SJSA1 (cell line): ENCODE data around the gene PLEK2. TPM values are rescaled to one million over a fixed set of nuclear protein-coding genes. Genes with fewer than 3 reads are reported as not detected.
"Not testable (repeated sequence)": the region's sequence is repeated elsewhere in the genome, so short reads cannot be mapped to it uniquely, and the experiment has no call there.

Experiments used
- DNase-seq, 2 experiments: peaks; one replicate each; pipeline ENCODE4 v3.0.0-alpha.2; 2015 to 2020; ENCODE audit warnings: low spot score in 2 of 2, low read depth in 1 of 2
- H3K27ac ChIP-seq: fragments of 250-450 bp; sonication (Bioruptor Pico); 2 replicates; pipeline ENCODE4 v1.5.1; 2020; ENCODE audit warnings: mild to moderate bottlenecking, moderate library complexity
- H3K27me3 ChIP-seq: fragments of 250-450 bp; sonication (Bioruptor Pico); replicated peaks from 2 replicates; pipeline ENCODE4 v1.5.1; 2020; ENCODE audit warnings: mild to moderate bottlenecking, moderate library complexity
- H3K36me3 ChIP-seq: fragments of 250-450 bp; sonication (Bioruptor Pico); 2 replicates; pipeline ENCODE4 v1.5.1; 2020; ENCODE audit warnings: mild to moderate bottlenecking
- H3K4me1 ChIP-seq: fragments of 250-450 bp; sonication (Bioruptor Pico); replicated peaks from 2 replicates; pipeline ENCODE4 v1.6.1; 2021; ENCODE audit warnings: mild to moderate bottlenecking
- H3K4me3 ChIP-seq: fragments of 250-450 bp; sonication (Bioruptor Pico); 2 replicates; pipeline ENCODE4 v1.5.1; 2020; ENCODE audit warnings: mild to moderate bottlenecking
- H3K9me3 ChIP-seq: fragments of 250-450 bp; sonication (Bioruptor Pico); replicated peaks from 2 replicates; pipeline ENCODE4 v1.5.1; 2020; ENCODE audit warnings: mild to moderate bottlenecking
- total RNA-seq: library from RNA; depleted of rRNA; stranded (reverse); fragments of >200 nt; shearing (Covaris generic); gene quantifications from 2 replicates; pipeline ENCODE4 v1.2.3, GENCODE V29; 2014

The PLEK2 gene
- total RNA-seq, 1 experiment from 2014 or later, result 20.0 TPM

DNA sequence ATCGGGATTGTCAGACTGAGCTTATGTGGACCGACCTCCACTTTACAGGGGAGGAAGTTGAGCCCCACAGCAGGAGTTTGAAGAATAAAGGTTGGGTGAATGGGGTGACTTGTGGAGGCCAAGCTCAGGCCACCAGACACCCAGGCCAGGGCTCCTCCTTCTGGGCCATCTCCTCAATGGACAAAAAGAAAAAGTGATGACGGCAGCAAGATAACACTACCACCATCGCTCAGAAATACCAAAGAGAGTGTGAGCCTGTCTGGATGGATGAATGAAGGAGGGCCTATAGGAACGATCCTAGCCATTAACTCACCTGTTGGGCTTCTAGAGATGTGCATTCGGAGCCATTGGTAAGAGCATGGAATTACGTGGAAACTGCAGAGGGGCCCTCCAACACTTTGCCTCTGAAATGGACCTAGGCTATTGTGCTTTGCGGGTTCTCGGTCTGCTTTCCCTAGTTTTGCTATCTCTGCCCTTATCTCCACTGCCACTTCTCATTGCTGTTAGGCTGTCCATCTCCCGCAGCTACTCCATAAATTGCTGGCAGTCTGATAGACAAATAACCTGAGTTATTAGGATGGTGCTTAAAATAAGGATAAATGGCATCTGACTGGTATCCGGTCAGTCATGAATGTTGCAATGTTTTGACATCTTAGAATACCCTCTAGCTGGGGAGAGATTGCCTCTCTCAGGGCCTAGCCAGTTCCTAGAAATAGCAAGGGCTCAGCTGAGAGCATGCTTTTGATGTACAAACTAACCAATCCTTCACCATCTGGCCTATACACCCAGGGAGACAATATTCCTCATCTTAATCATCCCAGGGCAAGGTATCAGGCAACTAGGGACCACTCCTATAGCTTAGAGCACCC lies 9.6 kb upstream of the PLEK2 start:
- Histone ChIP-seq H3K4me3 (no peak overlapping the region), H3K36me3 (no peaks in the 10 kb centered on the region), H3K4me1 (peaks cover 12% of the 10 kb centered on the region), H3K9me3 (no peaks in the 10 kb centered on the region), H3K27ac (no peak overlapping the region), H3K27me3 (no peaks in the 10 kb centered on the region)
- DNase-seq, result no peak

DNA sequence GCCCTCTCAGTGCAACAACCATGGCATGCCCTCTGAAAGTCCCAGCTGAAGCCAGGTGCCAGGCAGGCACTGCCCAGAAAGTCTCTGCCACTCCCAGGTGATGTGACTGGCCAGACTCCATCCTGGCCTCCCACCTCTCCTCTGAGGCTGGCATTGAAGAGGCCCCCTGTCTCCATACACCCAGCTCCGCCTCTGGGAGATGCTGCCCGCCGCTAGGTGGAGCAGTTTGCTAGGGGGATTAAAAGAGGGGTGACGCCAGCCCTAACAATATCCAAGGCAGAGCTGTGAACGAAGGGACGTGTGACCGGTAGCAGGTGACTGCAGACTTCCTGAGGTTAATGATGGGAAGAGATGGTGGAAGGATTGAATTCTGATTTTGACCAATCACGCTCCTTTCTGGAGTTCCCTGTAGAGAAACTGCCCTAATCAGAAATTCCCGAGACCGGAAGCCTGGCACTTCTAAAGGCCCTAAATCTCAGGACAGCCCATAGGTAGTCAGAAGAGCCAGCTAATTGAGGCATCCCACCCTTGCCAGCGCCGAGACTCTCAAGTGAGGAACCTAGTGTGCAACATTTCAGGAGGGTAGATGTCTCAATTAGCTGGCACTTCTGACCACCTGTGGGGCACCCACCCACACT lies 8.3 kb upstream of the PLEK2 start:
- peaks cover 12% of the 10 kb centered on the region for H3K4me1 ChIP-seq
- no peaks in the 10 kb centered on the region for H3K36me3 ChIP-seq
- no peaks in the 10 kb centered on the region for H3K9me3 ChIP-seq
- no peak overlapping the region for H3K4me3 ChIP-seq
- no peak overlapping the region for H3K27ac ChIP-seq
- no peaks in the 10 kb centered on the region for H3K27me3 ChIP-seq
- DNase-seq, result no peak

DNA sequence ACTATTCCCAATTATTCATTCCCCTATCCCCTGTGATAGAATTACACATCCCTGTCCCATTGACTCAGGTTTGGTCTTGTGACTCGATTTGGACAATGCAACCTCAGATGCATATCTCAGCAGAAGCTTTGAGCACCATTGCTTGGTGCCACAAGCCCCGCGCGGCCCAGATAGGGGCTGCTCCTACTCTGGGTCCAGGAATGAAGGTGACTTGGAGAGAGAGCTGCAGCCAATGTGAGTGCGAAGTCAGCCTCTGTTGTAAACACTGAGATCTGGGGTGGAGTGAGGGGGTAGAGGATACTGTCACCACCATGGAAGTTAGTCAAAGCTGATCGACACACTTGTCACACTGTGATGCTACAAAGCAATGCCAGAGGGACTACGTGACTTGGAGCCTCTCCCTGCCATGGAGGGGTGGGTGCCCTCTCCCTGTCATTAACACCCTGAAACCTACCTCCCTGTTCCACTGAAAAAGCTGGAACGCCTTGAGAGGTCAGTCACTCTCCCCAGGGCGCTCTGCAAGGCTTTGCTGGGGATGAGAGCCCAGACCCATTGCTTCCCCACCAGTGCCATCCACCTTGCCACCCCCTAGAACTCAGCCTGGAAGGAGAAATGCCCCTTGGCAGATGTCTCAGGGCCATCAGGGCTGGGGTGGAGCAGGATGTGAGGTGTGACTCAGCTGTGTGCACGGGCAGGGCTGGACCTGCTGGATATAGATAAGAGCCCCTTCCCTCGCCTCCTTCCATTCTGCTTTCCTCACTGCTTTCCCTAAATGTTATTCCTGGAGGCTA lies 6.6 kb upstream of the PLEK2 start:
- no peak overlapping the region for H3K4me3 ChIP-seq
- no peak overlapping the region for H3K27ac ChIP-seq
- no peaks in the 10 kb centered on the region for H3K27me3 ChIP-seq
- H3K9me3 ChIP-seq, result no peaks in the 10 kb centered on the region
- no peak for DNase-seq
- H3K4me1 ChIP-seq, result peaks cover 25% of the 10 kb centered on the region
- no peaks in the 10 kb centered on the region for H3K36me3 ChIP-seq

DNA sequence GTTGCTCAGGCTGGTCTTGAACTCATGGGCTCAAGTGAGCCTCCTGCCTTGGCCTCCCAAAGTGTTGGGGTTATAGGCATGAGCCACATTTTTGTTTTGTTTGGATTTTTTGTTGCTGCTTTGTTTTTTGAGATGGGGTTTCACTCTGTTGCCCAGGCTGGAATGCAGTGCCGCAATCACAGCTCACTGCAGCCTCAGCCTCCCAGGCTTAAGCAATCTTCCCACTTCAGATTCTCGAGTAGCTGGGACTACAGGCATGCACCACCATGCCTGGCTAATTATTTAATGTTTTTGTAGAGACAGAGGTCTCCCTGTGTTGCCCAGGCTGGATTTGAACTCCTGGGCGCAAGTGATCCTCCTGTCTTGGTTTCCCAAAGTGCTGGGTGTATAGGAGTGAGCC lies 5.7 kb upstream of the PLEK2 start:
- DNase-seq, result no peak

DNA sequence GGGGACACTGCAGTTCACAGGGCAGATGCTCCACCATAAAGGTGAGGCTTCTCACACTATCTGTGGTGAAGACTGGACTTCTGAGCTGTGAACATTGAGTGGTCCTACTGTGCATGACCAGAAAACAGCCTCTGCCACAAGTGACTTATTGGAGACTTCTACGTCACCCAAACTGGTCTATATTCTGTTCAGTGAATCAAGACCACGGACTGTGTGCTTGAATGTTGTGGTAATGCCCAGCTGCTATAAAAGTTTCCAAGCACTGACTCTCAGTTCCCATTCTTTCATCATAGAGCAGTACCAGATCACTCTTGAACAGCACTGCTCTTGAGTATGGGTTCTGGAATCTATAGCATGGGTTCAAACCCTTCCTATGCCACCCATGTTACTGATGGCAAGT lies 4.8 kb upstream of the PLEK2 start:
- H3K4me1 ChIP-seq, result peaks cover 35% of the 10 kb centered on the region
- no peak overlapping the region for H3K4me3 ChIP-seq
- H3K36me3 ChIP-seq, result no peaks in the 10 kb centered on the region
- DNase-seq, result no peak
- H3K27me3 ChIP-seq, result no peaks in the 10 kb centered on the region
- no peak overlapping the region for H3K27ac ChIP-seq
- no peaks in the 10 kb centered on the region for H3K9me3 ChIP-seq

More for the DNA sequence above, 5.7 kb upstream of the PLEK2 start:
- no peak overlapping the region for H3K4me3 ChIP-seq
- H3K36me3 ChIP-seq, result no peaks in the 10 kb centered on the region
- no peaks in the 10 kb centered on the region for H3K9me3 ChIP-seq
- H3K27me3 ChIP-seq, result no peaks in the 10 kb centered on the region
- H3K4me1 ChIP-seq, result peaks cover 29% of the 10 kb centered on the region
- no peak overlapping the region for H3K27ac ChIP-seq

DNA sequence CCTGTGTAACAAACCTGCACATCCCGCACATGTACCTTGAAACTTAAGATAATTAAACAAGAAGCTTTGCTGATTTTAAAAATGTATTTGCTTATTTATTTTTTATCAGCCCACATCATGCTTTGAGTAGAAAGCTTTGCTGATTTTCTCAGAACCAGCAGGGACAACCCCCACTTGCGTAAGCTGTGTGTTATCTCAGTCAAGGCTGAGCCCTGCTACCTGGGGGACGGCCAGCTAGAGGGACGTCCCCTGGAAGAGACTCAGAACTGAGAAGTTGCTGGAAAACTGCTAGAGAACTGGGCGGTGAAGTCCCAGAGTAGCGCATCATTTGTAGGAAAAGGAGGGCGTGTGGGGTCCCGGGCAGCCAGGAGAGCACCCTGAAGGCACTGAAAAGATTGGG lies 4.1 kb upstream of the PLEK2 start:
- no peak overlapping the region for H3K27ac ChIP-seq
- H3K4me1 ChIP-seq, result peaks cover 38% of the 10 kb centered on the region
- no peaks in the 10 kb centered on the region for H3K27me3 ChIP-seq
- H3K4me3 ChIP-seq, result no peak overlapping the region
- no peak for DNase-seq
- no peaks in the 10 kb centered on the region for H3K36me3 ChIP-seq
- no peaks in the 10 kb centered on the region for H3K9me3 ChIP-seq

DNA sequence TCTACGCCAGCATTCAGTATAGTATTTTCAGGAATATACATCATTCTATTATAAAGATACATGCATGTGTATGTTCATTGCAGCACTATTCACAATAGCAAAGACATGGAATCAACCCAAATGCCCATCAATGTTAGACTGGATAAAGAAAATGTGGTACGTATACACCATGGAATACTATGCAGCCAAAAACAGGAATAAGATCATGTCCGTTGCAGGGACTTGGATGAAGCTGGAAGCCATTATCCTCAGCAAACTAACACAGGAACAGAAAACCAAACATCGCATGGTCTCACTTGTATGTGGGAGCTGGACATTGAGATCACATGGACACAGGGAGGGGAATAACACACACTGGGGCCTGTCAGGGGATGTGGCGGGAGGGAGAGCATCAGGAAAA lies 3.6 kb upstream of the PLEK2 start:
- not testable (repeated sequence) for H3K9me3 ChIP-seq

DNA sequence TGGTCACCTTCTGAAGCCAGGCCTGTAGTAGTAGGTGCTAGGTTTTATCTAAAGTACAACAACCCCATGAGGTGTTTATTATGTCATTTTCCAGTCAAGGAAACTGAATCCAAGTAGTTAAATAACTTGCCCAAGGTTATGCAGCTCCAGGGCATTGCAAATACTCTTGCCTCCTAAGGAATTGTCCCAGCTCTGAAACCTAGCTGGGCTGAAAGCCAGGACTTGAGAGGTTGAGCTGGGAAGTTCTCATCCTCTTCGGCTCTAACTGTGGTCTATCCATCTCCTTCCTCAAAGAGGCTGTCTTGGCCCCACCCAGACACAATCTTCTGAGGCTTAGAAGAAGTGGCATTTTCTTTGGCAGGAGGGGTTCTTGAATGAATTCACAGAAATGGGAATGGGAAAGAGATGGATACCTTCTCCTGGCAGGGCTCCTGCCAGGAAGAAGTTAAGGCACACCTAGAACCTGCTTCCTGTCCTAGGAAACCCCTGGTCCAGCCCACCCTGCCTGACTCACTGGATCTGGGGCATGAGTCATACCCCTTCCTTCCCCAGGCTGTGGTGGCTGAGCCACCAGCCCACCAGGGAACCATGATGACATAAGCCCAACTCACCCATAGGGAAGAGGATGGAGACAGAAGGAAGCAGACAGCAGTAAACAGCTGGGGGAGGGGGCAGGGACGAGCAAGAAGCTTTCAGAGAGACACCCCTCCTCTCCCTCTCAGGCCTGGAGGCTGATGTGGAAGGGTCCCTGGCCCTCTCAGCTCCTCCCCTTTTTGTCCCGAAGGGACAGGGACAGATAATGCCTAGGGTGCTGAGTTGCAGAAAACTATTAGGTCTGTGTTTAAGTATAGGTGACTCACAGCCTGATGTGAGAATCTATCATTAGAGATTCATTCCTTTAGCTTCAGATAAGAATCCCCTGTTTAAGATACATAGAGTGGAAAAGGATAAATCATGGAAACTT lies 2.1 kb upstream of the PLEK2 start:
- H3K36me3 ChIP-seq, result no peaks in the 10 kb centered on the region

More for the DNA sequence above, 3.6 kb upstream of the PLEK2 start:
- H3K36me3 ChIP-seq, H3K27me3 ChIP-seq, H3K4me3 ChIP-seq, DNase-seq, H3K27ac ChIP-seq: not testable (repeated sequence)
- peaks cover 38% of the 10 kb centered on the region for H3K4me1 ChIP-seq

DNA sequence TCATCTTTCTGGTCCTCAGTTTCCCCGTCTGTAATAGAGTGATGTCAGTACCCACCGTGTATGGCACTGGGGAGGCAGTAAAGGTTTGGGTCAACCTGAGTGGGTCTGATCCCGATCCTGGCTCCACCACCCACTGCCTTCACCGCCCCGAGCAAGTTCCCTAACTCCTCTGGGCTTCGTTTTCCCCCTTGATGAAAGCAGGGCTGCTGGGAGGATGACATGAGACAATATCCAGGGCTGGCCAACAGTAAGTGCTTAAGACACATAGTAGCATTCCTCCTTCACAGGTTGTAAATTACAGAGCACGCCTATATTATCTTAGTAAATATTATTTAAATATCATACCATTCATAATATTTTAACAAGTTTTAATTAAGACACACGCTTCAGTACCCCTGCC lies 595 bp downstream of the PLEK2 start:
- H3K27ac ChIP-seq, result no peak overlapping the region; the same call in 1 of the 2 replicates
- H3K36me3 ChIP-seq, result no peaks in the 10 kb centered on the region
- no peak for DNase-seq

More for the DNA sequence above, 2.1 kb upstream of the PLEK2 start:
- no peaks in the 10 kb centered on the region for H3K9me3 ChIP-seq
- peaks cover 41% of the 10 kb centered on the region for H3K4me1 ChIP-seq
- H3K27me3 ChIP-seq, result no peaks in the 10 kb centered on the region
- DNase-seq, result peak; percentile 90 to 91
- no peak overlapping the region for H3K4me3 ChIP-seq
- peak overlapping the region; percentile 47 for H3K27ac ChIP-seq

DNA sequence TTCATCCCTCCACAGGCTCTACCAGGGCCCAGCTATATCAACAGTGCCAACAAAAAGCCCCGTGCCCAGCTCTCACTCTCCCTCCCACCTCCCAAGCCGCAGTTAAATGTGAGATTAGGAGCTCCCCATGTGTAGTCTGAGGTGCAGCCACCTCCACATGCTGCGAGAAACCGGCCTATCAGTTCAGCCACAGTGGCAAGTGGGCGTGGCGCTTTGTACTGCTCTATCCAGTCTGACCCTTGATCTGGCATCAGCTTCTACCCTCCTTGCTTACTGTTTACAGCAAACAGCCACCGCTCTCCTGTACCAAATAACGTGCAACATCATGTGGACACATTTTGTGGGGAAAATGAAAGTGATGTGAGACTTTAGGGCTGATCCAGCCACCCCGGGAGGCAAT lies 1.7 kb downstream of the PLEK2 start:
- no peaks in the 10 kb centered on the region for H3K36me3 ChIP-seq
- H3K9me3 ChIP-seq, result no peaks in the 10 kb centered on the region
- H3K27ac ChIP-seq, result no peak overlapping the region
- DNase-seq, result no peak
- no peak overlapping the region for H3K4me3 ChIP-seq
- no peaks in the 10 kb centered on the region for H3K27me3 ChIP-seq
- peaks cover 31% of the 10 kb centered on the region for H3K4me1 ChIP-seq

More for the DNA sequence above, 595 bp downstream of the PLEK2 start:
- Histone ChIP-seq H3K27me3 (no peaks in the 10 kb centered on the region), H3K4me3 (peak overlapping the region; percentile 54), H3K9me3 (no peaks in the 10 kb centered on the region), H3K4me1 (peaks cover 31% of the 10 kb centered on the region)

DNA sequence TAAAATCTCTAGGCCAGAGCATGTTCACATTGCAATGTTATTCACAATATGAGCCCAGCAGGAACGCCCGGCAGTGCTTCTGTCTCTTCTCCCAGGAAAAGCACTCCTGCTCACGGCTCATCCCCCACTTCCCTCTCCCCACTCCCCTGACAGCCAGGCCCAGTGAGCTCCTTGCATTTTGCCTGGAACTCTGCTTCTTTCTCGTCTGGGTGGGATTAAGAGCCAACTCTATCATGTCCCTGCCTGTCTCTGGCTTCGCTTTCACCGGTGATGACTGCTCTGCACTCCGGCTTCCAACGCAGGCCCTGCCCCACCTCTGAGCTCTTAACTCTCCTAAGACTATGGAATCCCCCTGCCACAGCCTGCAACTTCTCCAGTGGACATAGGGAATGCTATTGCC lies 2.5 kb downstream of the PLEK2 start:
- Histone ChIP-seq H3K4me1 (peaks cover 27% of the 10 kb centered on the region), H3K36me3 (no peaks in the 10 kb centered on the region), H3K9me3 (no peaks in the 10 kb centered on the region), H3K27me3 (no peaks in the 10 kb centered on the region), H3K27ac (no peak overlapping the region), H3K4me3 (no peak overlapping the region)
- DNase-seq, result no peak

DNA sequence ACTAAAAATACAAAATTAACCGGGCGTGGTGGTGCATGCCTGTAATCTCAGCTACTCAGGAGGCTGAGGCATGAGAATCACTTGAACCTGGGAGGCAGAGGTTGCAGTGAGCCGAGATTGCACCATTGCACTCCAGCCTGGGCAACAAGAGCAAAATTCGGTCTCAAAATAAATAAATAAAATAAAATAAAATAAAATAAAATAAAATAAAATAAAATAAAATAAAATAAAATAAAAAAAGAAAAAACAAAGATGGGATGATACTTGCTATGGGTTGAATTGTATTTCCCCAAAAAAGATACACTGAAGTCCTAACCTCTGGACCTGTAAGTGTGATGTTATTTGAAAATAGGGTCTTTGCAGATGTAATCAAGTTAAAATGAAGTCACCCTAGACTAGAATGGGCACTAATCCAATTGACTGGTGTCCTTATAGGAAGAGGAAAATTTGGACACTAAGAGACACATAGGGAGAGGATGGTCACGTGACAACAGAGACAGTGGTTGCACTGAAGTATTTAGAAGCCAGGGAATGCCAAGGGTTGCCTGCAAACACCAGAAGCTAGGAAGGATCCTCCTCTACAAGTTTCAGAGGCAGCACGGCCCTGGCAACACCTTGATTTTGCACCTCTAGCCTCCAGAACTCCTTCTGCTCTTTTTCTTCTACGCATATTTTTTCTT lies 3.7 kb downstream of the PLEK2 start:
- DNase-seq, H3K9me3 ChIP-seq, H3K4me3 ChIP-seq, H3K27ac ChIP-seq, H3K27me3 ChIP-seq, H3K36me3 ChIP-seq: not testable (repeated sequence)
- H3K4me1 ChIP-seq, result peaks cover 15% of the 10 kb centered on the region
